Left colon (tissue), 2 donors: ENCODE results near the gene STEAP2. TPM values are rescaled to one million over a fixed set of nuclear protein-coding genes. Genes with fewer than 3 reads are reported as not detected.
A peak's percentile ranks its signal among the peaks of the same experiment; 100 is the strongest.
"Not testable (repeated sequence)": the region's sequence is repeated elsewhere in the genome, so short reads cannot be mapped to it uniquely, and the experiment has no call there.

Experiments
- ATAC-seq: fragments of 200-7000 bp; cut with Tn5 transposase; one replicate; pipeline ENCODE4 v1.9.1; 2020; ENCODE audit warnings: mild to moderate bottlenecking, moderate library complexity
- DNase-seq, 2 donors: peaks; one replicate each; pipeline ENCODE4 v3.0.0-alpha.2; 2020
- intact Hi-C, 2 donors: fragments of 100-400 bp; cut with DNase I in 1 of 2; cut with micrococcal nuclease in 1 of 2; formaldehyde crosslinking; loops; one replicate each; pipeline versions ENCODE4 v1.11.2 to v1.14.0; 2022; cut with DNase I, micrococcal nuclease
- total RNA-seq, 2 donors: library from RNA; stranded (reverse); fragmentation: NEBNext Ultra II Directional; extraction: Animal tissue kit (Norgen Biotek cat#: 25700); gene quantifications; one replicate each; pipeline ENCODE4 v1.2.1, GENCODE V29; 2021
- donor health status: DM: no; HTN: no; CAD: no.
- donor health status: DM: yes; HTN: yes; CAD: no.

STEAP2 gene
- total RNA-seq, 2 donors from 2014 or later: 16.2 to 25.2 TPM

DNA sequence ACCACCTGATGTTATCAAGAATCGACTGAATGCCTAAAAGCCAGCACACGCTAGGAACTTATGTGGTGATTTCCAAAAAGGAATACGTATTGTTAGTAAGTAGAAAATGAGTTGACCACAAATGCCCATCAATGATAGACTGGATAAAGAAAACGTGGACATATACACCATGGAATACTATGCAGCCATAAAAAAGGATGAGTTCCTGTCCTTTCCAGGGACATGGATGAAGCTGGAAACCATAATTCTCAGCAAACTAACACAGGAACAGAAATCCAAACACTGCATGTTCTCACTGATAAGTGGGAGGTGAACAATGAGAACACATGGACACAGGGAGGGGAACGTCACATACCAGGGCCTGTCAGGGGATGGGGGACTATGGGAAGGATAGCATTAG, 44.5 kb downstream of the STEAP2 start:
- ATAC-seq, DNase-seq, intact Hi-C loops: not testable (repeated sequence)

DNA sequence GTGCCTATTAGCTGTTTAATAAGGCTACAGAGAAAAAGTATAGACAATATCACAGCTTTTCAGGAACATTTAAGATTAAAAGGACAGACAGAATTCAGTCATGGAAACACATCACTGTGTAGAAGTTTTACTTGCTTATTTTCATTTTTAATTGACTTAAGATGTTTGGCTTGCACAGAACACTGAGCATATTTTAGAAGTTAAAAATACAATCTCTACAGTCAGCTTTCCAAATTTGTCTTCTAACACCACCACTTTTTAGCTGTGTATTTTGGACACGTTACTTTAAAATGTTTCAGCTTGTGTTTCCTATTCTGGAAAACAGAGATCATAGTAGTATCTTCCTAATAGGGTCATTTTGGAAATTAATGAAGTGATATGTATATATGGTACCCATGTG, 45.2 kb downstream of the STEAP2 start:
- intact Hi-C loops: no loop called here
- ATAC-seq: no peak
- DNase-seq: no peak

DNA sequence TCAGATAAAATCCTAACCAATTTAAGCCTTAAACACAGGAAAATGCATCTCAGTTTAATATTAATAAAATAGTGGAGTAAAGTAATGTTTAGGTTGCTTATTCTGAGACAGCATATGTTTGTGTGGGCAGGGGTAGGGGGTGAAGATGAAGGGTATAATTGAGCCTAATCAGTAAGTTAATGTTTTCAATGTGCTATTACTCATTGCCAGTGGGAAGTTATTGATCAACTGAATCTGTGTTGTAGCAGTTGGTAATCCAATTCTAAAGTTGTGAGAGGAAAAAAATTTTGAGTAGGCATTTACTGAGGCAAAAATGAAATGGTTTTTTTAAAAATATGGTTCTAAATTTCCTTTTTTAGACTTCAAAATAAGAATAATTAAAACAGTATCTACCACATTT, 49.9 kb downstream of the STEAP2 start:
- no peak for ATAC-seq
- intact Hi-C loops: loop anchor here in 1 of 2 donors (5.0 kb wide), 1 partner anchor 109 kb away; the partner anchor contains the start of gene STEAP1
- no peak for DNase-seq

DNA sequence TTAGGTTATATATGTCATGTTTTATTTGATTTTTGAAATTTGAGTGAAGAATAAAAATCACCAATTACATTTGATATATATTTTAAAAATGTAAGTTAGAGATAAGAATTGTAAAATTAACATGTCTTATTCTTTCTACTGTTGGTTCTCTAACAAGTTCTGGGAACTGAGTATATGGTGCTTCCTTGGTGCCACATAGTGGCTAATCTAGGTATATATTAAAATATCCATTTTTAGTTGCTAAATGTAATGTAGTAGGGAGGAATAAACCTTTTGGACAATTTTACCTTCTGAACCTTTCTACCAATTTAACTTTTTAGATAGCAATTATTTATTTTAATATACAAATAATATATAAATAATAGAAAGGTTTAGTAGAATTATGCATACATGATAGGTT, 50.9 kb downstream of the STEAP2 start:
- DNase-seq: no peak
- intact Hi-C loops: loop anchor here in 1 of 2 donors (5.0 kb wide), 1 partner anchor 110 kb away; the partner anchor contains the start of gene STEAP1
- ATAC-seq: peak; percentile 84

DNA sequence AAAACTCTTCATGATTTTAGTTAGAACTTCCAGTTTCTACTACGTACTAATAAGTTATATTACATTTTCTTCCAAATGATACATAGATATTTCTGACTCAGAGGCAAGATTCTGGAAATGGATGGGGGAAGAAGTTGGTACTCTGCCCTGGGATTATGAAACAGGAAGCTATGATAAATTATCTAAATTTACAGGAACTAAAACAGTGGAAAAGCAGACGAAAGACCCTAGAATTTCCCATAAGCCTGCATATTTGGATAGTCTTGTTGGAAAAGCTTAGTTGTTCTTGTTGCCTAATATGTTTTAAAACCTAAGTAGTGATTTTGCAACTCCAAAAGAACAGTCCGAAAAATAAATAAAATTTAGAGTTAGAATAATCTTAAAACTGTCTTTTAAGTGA, 55.3 kb downstream of the STEAP2 start:
- intact Hi-C loops: no loop called here
- ATAC-seq: no peak
- no peak for DNase-seq

DNA sequence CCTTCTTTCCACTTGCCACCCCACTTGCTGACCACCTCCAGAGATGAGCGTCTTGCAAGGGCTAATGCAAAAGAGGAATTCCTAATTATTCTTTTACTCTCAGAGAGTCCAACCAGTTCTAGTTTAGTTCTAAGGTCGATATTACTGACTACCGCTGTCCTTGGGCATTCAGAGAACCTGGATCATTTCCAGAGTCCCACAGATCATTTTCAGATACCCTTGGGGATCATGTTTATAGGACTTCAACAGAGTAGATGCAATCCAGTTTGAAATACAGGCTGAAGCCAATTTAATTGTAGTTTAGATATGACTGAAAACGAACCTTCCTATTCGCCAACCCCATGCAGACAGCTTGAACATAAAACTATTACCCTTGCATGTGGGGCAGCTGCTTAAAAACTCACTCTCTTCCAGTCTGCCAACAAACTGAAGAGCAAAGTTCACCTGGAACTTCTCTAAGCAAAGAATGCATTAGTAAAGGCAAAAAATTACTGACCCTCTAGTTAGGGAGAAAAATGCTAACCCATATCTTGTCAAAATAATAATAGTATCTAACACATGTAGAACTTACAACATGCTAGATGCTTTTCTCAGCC, 55.8 kb downstream of the STEAP2 start:
- no peak for DNase-seq
- peak; percentile 42 for ATAC-seq
- intact Hi-C loops: no loop called here

DNA sequence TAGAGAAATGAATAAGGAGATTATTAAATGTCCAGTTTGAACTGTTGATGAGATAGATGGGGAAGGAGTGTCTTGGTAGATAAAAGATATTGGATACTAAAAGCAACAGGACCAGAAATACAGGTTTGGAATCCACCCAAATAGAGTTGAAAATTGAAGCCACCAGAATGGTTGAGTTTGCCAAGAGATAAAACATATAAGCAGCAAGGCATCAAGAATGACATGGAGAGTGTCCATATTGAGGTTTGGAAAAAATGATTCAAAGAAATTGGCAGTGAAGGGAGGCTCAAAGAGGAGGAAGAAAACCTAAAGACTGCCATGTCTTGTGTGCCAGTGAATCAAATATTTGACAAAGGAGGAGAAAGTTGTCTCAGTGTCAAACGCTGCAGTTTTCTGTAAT, 57.6 kb downstream of the STEAP2 start:
- ATAC-seq (peak; percentile 19), DNase-seq (no peak)
- intact Hi-C loops: no loop called here

DNA sequence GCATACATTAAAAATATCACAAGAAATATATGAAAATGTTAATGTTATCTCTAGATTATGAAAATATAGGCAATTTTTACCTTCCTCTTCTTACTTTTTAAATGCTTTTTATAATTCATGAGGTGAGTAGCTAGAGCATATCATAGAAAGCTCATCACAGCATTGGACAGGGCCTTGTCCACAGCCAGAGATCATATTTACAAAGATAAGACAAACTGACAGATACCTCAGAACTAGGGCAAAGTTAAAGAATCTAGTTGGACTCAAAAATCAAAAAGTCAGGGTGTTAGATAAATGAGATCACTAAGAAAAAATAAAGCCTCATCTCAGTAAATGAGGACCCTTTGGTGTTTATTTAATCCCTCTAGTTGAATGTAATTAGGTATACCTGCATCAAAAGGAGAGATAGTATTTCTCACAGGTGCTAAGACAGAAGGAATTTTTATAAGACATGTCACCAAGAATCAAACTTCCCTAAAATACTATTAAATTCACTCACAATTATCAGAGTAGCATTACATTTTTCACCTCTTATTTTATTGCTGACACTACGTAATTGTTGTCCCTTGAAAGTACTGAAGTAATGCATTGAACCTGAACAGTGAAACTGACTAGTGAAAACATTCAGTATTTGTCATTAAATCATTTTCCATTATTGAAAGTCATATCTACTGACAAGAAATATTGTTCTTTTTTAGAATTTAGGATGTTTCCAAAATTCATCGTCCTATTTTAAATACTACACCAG, 59.1 kb downstream of the STEAP2 start:
- DNase-seq (no peak), ATAC-seq (no peak)
- intact Hi-C loops: no loop called here

DNA sequence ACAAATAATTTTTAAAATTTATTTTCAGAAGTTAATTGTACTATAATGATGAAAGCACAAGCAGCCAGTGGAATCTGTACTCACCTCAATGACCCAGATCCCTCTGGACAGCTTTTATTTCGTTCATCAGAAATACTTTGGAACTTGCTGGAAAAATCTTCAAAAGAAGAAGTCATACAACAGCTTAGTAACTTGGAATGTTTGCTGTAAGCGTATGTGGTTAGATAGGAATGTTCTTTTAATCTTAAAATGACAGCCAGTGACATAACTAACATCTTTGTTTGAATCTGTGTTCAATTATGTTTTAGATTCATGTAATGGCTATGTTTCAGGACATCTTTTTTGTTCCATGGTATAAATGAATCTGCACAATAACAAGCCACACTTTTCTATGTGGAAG, 60.2 kb downstream of the STEAP2 start:
- ATAC-seq (no peak), DNase-seq (no peak)
- intact Hi-C loops: no loop called here

DNA sequence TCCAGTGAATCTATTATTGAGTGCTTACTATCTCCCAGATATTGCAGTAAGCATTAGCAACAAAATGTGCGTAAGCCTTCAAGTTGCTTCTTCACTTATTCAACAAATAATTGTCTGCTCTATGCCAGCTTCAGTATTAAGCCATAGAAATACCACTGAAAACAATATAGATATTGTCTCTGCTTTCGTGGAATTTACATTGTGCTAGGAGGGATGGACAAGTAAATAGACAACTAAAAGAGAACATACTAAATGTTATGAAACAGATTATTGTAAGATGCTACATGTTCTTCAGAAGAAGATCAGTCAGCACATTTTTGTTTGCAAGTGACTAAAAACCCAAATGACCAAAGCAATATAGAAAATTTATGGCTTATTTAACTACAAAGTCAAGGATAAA, 60.7 kb downstream of the STEAP2 start:
- ATAC-seq: no peak
- intact Hi-C loops: no loop called here
- no peak for DNase-seq

DNA sequence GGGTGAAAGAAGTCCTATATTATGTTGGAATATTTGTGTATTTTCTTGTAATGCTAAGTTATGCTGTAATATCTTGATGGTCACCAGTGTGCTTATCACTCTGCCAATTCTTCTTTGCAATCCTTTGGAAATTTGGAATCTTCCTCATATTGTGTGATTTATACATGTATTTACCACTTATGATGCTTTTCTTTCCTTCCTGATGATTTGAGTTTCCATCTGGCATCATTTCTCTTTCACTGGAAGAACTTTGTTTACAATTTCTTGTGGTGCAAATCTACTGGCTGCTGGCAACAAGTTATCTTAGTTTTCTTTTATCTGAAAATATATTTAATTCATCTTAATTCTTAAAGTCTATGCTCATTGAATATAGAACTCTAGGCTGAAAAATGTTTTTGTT, 62.6 kb downstream of the STEAP2 start:
- ATAC-seq (no peak), DNase-seq (no peak)
- intact Hi-C loops: no loop called here

DNA sequence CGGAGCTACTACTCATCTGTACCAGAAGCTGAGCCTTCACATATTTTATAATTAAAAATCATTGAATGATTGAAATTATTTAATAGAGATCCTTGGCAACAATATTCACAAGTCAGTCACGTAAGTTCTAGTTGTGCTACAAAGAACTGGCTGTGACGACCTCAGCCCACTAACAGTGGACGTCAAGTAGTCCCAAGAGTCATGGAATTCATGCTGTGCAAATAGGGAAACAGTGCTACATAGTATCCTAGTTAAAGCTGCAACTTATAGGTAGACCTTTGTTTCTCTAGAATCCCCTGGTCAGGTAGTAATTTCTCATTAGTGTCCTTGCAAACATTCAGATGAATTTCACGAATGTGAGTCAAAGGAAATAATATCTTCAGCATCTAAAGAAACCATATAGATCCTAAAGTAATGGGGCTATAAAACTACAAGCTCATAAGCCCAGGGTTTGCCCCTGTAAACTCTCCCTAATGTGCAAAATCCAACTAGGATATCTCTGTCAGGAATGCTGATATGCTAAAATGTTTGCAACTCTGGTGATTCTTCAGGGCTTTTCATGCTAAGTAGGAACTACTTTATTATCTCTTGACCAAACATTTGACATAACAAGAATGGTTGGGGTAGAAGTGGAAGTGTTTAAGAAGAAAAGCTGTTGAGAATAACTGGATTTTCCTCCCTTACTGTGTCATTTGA, 64.6 kb downstream of the STEAP2 start:
- no peak for DNase-seq
- intact Hi-C loops: no loop called here
- peak; percentile 92 for ATAC-seq

Other genes starting within 250 kb of the STEAP2 start
- gene STEAP1, start 57.3 kb upstream of the STEAP2 start, total RNA-seq: 10 to 100 TPM; 16.8 to 29.1 TPM
- gene CFAP69, start 33.4 kb downstream of the STEAP2 start, total RNA-seq: 1 to 10 TPM; 3.5 to 5.9 TPM
- gene FAM237B, start 109.6 kb downstream of the STEAP2 start, total RNA-seq: not detected
- 10 to 100 TPM; 16.2 to 21.2 TPM for gene GTPBP10, start 135.0 kb downstream of the STEAP2 start, total RNA-seq
- 10 to 100 TPM; 68.2 to 71.1 TPM for gene CLDN12, start 191.7 kb downstream of the STEAP2 start, total RNA-seq